Fibroblast of skin of abdomen (primary cell): ENCODE results near the gene HDAC10.
"Not testable (repeated sequence)": the region's sequence is repeated elsewhere in the genome, so short reads cannot be mapped to it uniquely, and the experiment has no call there.

Experiments
- DNase-seq: peaks from one replicate; pipeline ENCODE4 v3.0.0-alpha.2; 2013

Gene HDAC10

DNA sequence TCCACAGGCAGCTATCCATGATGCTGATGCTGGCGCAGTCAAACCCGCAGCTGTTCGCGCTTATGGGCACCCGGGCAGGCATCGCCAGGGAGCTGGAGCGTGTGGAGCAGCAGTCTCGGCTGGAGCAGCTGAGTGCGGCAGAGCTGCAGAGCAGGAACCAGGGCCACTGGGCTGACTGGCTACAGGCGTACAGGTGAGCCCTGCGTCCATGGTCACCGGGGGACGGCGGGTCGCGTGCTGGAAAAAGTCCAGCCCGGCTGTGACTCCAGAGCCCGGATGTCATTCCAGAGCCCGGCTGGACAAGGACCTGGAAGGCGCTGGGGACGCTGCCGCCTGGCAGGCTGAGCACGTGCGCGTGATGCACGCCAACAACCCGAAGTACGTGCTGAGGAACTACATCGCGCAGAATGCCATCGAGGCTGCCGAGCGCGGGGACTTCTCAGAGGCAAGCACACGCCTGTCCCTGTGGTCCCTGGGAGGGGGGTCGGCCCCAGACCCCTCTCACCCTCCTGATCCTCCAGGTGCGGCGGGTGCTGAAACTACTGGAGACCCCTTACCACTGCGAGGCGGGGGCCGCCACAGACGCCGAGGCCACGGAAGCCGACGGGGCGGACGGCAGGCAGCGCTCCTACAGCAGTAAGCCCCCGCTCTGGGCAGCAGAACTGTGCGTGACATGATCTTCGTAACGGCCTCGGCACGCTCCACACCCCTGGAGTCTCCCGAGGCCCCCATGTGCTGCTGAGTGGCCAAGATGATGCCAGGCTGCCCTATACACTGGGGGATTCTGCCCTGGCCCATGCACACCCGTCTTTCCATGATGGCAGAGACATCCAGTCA, 34.2 kb downstream of the HDAC10 start:
- no peak for DNase-seq

GRCh38 chr22:50216055-50216683, 34.9 kb downstream of the HDAC10 start:
- no peak for DNase-seq

- DNase-seq: no peak
Measured at GRCh38 chr22:50215297-50216054, 35.6 kb downstream of the HDAC10 start.

DNA sequence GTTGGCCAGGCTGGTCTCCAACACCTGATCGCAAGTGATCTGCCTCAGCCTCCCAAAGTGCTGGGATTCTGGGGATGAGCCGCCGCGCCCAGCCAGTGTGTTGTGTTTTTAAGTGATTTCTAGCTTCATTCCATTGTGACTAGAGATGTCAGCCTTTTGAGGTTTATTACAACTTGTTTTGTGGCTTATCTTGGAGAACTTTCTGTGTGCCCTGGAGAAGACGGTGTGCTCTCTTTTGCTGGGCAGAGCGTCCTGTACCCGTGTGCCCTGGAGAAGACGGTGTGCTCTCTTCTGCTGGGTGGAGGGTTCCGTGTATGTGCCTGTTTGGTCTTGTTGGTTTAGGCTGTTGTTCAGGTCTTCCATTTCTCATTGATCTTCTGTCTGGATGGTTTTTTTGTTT, 37.8 kb downstream of the HDAC10 start:
- no peak for DNase-seq

- DNase-seq: no peak
Measured at GRCh38 chr22:50211147-50211546, 39.9 kb downstream of the HDAC10 start.

- no peak for DNase-seq
Measured at GRCh38 chr22:50210378-50211139, 40.5 kb downstream of the HDAC10 start.

GRCh38 chr22:50209893-50210292, 41.2 kb downstream of the HDAC10 start:
- peak; percentile 57 for DNase-seq

DNA sequence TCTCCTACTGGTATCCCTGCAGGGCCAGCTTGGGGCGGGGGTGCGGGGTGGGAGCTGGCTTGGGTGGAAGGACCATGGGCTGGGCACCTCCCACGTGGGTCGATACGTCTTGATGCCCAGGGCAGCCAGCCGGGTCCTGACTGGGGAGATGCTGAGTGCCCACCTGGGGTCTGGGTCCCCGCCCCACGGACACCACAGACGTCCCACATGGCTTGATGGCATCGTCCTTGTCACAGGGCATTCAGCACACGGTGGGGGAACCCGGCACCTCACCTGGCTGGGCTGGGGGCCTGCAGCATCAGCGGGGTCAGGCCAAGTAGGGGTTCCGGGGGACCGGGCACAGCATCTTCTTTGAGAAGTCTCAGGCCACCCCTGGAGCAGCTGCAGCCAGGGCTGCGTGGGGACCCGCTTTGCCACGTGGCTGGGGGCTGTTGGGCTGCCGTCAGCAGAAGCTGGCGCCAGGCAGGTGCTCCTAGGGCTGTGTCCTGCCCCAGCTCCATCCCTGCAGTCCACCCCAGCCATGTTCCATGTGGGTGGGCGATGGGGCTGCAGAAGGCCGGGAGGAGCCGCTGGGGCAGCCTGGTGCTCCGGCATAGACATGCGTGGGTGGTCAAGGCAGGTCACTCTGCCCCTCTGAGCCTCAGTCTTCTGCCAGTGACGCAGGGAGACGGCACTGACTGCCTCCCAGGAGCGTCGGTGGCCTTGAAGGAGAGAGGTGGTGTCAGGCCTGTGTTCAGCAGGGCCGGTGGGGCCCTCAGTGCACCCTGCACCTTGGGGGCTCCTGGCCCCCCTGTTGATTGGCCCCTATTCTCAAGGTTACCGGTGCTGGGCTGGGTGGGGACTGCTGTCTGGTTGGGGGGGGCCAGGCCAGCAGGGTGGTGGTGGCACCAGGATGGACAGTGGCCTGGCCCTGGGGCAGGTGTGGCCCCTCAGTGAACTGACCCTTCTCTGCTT, 41.8 kb downstream of the HDAC10 start:
- DNase-seq: no peak

DNA sequence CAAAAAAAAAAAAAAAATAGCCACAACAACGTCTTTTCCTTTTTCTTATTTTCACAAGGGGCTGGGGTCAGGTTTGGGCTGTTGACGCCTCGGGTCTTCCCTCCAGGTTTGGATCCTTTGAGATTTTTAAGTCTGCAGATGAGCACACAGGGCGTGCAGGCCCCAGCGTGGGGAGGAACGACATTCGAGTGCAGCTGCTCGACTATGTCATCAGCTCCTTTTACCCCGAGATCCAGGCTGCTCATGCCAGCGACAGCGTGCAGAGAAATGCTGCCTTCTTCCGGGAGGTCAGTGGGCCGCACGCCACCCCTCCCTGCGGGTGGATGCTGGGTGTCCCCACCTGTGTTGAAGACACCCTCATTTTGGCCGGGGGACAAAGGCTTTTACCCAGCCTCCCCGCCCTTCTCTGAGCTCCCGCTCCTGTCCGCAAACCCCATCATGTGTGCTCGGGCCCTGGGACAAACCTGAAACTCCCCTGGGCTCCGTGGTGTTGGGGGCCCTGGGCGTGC, 42.6 kb downstream of the HDAC10 start:
- DNase-seq: no peak

GRCh38 chr22:50207383-50208140, 43.5 kb downstream of the HDAC10 start:
- DNase-seq: no peak

DNA sequence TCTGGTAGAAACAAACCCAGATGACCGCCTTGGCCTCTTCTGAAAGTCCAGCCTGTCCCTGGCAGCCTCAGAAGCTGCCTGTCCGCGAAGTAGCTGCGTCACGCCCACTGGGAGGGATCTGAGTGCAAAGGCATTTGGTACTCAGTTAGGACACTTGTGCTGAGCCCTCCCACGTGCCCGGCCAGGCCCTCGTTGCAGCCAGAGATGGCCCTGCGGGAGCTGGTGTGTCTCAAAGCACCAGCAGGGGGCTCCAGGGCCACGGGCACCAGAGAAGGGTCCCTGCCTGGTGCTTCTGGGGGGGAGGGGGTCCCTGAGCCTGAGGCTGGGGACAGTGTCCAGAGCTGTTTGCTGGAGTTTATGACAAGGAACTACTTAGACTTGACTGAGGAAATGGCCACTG, 44.5 kb downstream of the HDAC10 start:
- peak; percentile 17 for DNase-seq

GRCh38 chr22:50205781-50206569, 45.1 kb downstream of the HDAC10 start:
- no peak for DNase-seq

DNA sequence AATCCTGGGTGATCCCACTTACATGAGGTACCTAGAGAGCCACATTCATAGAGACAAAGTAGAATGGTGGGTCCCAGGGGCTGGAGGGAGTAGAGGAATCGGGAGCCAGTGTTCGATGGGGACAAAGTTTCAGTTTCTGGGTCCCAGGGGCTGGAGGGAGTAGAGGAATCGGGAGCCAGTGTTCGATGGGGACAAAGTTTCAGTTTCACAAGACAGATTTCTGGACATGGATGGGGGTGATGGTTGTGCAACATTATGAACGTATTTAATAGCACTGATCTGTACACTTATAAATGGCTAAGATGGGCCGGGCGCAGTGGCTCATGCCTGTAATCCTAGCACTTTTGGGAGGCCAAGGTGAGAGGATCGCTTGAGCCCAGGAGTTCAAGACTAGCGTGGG, 46.1 kb downstream of the HDAC10 start:
- DNase-seq: not testable (repeated sequence)

DNA sequence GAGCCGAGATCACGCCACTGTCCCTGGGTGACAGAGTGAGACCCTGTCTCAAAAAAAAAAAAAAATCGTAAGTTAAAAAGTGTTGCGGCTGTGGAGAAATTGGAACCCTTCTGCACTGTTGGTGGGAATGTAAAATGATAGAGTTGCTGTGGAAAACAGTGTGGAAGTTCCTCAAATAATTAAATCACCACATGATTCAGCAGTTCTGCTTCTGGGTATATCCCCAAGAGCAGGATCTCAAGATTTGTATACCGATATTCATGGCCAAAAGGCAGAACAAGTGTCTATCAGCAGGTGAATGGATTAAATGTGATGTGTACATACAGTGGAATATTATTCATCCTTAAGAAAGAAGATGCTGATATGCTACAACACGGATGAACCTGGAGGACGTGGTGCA, 46.5 kb downstream of the HDAC10 start:
- DNase-seq: no peak

- no peak for DNase-seq
Measured at GRCh38 chr22:50203288-50203687, 47.8 kb downstream of the HDAC10 start.

DNA sequence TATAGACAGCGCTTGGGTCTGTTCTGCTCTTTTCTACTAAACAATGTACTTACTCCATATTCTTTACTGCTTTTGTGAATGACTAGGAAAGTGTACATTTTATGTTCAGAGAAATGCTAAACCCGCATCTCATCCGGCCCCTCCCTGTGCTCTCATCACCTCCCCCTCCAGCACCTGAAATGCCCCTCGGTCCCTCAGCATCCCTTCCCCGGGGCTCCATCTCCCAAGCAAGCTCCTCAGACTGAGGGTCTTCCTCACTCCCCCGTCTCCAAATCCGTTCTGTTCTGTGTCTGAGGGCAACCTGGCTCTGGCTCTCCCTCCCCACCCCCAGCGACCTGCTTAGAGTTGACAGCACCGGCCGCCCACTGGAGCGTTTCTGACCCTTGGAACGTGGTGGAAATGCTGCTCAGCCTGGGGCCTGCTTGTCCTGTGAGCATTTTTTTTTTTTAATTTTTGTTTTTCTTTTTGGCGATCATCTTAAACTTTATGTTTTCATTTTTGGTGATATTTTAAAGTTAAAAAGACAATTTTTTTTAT, 48.9 kb downstream of the HDAC10 start:
- DNase-seq: no peak

GRCh38 chr22:50201191-50202129, 49.6 kb downstream of the HDAC10 start:
- no peak for DNase-seq
